Pancreas (tissue), 10 donors: ENCODE measurements around the gene GRB10. TPM values are rescaled to one million over a fixed set of nuclear protein-coding genes. Genes with fewer than 3 reads are reported as not detected.

Experiments used
- ATAC-seq, 4 donors: fragments of 200-7000 bp; cut with Tn5 transposase; one replicate each; pipeline versions ENCODE4 v1.8.0 to v1.9.1; 2020; ENCODE audit warnings: mild to moderate bottlenecking in 4 of 4, moderate library complexity in 4 of 4
- DNase-seq, 6 donors: peaks; one replicate each; pipeline ENCODE4 v3.0.0-alpha.2; 2020
- FAIRE-seq: peaks from 2 replicates; lab custom pipeline; 2012; peaks lifted over from hg19 to GRCh38; lab: Jason Lieb, UNC
- H3K27ac ChIP-seq, 4 donors: fragments of 200-600 bp; sonication (generic); 1 replicate in 3 of 4; 2 replicates in 1 of 4; pipeline versions ENCODE4 v1.5.0 to v1.8.0; 2020
- H3K27me3 ChIP-seq, 4 donors: fragments of 200-600 bp; one replicate each; pipeline ENCODE4 v1.8.0; 2021
- H3K36me3 ChIP-seq, 3 donors: fragments of 200-600 bp; sonication (generic) in 1 of 3; one replicate each; pipeline versions ENCODE4 v1.5.0 to v1.8.0; 2020 to 2021
- H3K4me1 ChIP-seq, 3 donors: fragments of 200-600 bp; one replicate each; pipeline ENCODE4 v1.8.0; 2021
- H3K4me3 ChIP-seq, 4 donors: fragments of 200-600 bp; sonication (generic) in 2 of 4; one replicate each; pipeline versions ENCODE4 v1.5.0 to v1.8.0; 2020 to 2021
- H3K9me3 ChIP-seq, 4 donors: fragments of 200-600 bp; one replicate each; pipeline ENCODE4 v1.8.0; 2021
- CTCF ChIP-seq, 4 donors: fragments of 200-600 bp; sonication (generic) in 3 of 4; IDR thresholded peaks; one replicate each; pipeline versions ENCODE4 v1.5.0 to v1.8.0; 2021; ENCODE audit warnings: antibody characterized with exemption in 4 of 4
- WGBS, 2 donors: extraction: QIAGEN DNeasy Blood & Tissue Kit; methylation state at CpG; one replicate each; pipeline ENCODE4 v1.1.7; 2013; 5-methylcytosine and 5-hydroxymethylcytosine counted together
- intact Hi-C, 3 donors: fragments of 100-400 bp; cut with DNase I; formaldehyde crosslinking; loops; one replicate each; pipeline versions ENCODE4 v1.11.1 to v1.14.2; 2022
- polyA plus RNA-seq, 2 donors: library from polyadenylated mRNA; stranded (reverse); fragments of 200-250 nt; gene quantifications; one replicate each; pipeline ENCODE4 v1.2.3, GENCODE V29; 2013
- total RNA-seq, 6 donors: library from RNA; stranded (reverse); fragmentation: NEBNext Ultra II Directional in 4 of 6; extraction: Animal tissue kit (Norgen Biotek cat#: 25700) in 4 of 6; gene quantifications; one replicate each; pipeline versions ENCODE4 v1.2.1 to v1.2.4, GENCODE V29; 2021 to 2023
- donor health status: healthy with polysubstance abuse.
- donor health status: DM: no; HTN: no; CAD: no; lungs with moderate emphysema.
- donor health status: DM: no; HTN: no; CAD: no.
- donor health status: control.
- donor health status: control.
- donor health status: Bipolar disorder and iron deficiency.
- donor health status: DM: yes; HTN: yes; CAD: no.
- donor health status: DM: no; HTN: no; CAD: no.
- donor health status: DM: no; HTN: no; CAD: no.
- donor health status: DM: yes; HTN: yes; CAD: no.

The GRB10 gene
- total and polyA plus RNA-seq, 8 donors = 69.9 to 199 (median 133) TPM

- Histone ChIP-seq H3K27ac (no peak overlapping the region), H3K27me3 (no peaks in the 10 kb centered on the region), H3K4me1 (no peaks in the 10 kb centered on the region), H3K9me3 (no peaks in the 10 kb centered on the region), H3K36me3 (peaks cover 7 to 84% (median 15%) of the 10 kb centered on the region in 3 donors), H3K4me3 (no peak overlapping the region)
- 67% methylated on average over 5 of the region's 5 CpGs for WGBS, 2 donors
- peak in 3 of 4 donors; percentile 46 to 62 (median 47) for ATAC-seq
- DNase-seq = no peak
- intact Hi-C loops = loop anchor here in 2 of 3 donors (10.0 kb wide), 2 partner anchors 61 to 121 kb away; no protein-coding TSS in a partner anchor
- FAIRE-seq = no peak
- TF ChIP-seq CTCF (IDR thresholded peaks at IDR 0.05) = no peak
Measured at GRCh38 chr7:50595491-50596102, 187.1 kb downstream of the GRB10 start.

GRCh38 chr7:50594734-50595485, 187.8 kb downstream of the GRB10 start:
- H3K9me3 ChIP-seq = no peaks in the 10 kb centered on the region
- H3K36me3 ChIP-seq = peaks cover 7 to 77% (median 15%) of the 10 kb centered on the region in 3 donors
- FAIRE-seq = no peak
- H3K4me3 ChIP-seq = no peak overlapping the region
- ATAC-seq = no peak
- 75 to 81% methylated on average over 7 of the region's 7 CpGs for WGBS, 2 donors
- intact Hi-C loops = loop anchor here in 2 of 3 donors (10.0 kb wide), 2 partner anchors 60 to 120 kb away; no protein-coding TSS in a partner anchor
- H3K4me1 ChIP-seq = no peaks in the 10 kb centered on the region
- TF ChIP-seq CTCF (IDR thresholded peaks at IDR 0.05) = no peak
- no peaks in the 10 kb centered on the region for H3K27me3 ChIP-seq
- DNase-seq = no peak
- no peak overlapping the region for H3K27ac ChIP-seq

GRCh38 chr7:50594136-50594535, 188.6 kb downstream of the GRB10 start:
- no peaks in the 10 kb centered on the region for H3K27me3 ChIP-seq
- H3K4me3 ChIP-seq = no peak overlapping the region
- peaks cover 7 to 70% (median 15%) of the 10 kb centered on the region in 3 donors for H3K36me3 ChIP-seq
- TF ChIP-seq CTCF (IDR thresholded peaks at IDR 0.05) = no peak
- ATAC-seq (no peak), FAIRE-seq (no peak), DNase-seq (no peak)
- H3K4me1 ChIP-seq = no peaks in the 10 kb centered on the region
- 87 to 88% methylated on average over 4 of the region's 4 CpGs for WGBS, 2 donors
- no peaks in the 10 kb centered on the region for H3K9me3 ChIP-seq
- intact Hi-C loops = loop anchor here in 2 of 3 donors (10.0 kb wide), 2 partner anchors 59 to 119 kb away; no protein-coding TSS in a partner anchor
- no peak overlapping the region for H3K27ac ChIP-seq

- 94 to 95% methylated on average over 13 of the region's 13 CpGs for WGBS, 2 donors
- Histone ChIP-seq H3K36me3 (peaks cover 7 to 58% (median 15%) of the 10 kb centered on the region in 3 donors), H3K4me1 (no peaks in the 10 kb centered on the region), H3K9me3 (no peaks in the 10 kb centered on the region), H3K27me3 (no peaks in the 10 kb centered on the region), H3K4me3 (no peak overlapping the region), H3K27ac (no peak overlapping the region)
- no peak for TF ChIP-seq CTCF (IDR thresholded peaks at IDR 0.05)
- no peak for ATAC-seq
- no peak for FAIRE-seq
- DNase-seq = no peak
- intact Hi-C loops = loop anchor here in 2 of 3 donors (10.0 kb wide), 2 partner anchors 58 to 118 kb away; no protein-coding TSS in a partner anchor
Measured at GRCh38 chr7:50592940-50593339, 189.8 kb downstream of the GRB10 start.
